SK-N-SH (cell line): ENCODE measurements around the gene SPINT3. TPM values are rescaled to one million over a fixed set of nuclear protein-coding genes. Genes with fewer than 3 reads are reported as not detected.

Experiments
- CTCF ChIA-PET: fragments of 300-600, 350-600 bp; formaldehyde crosslinking; extraction: SDS; loops from one replicate; lab custom pipeline; 2021; lab: Yijun Ruan, JAX
- POLR2A ChIA-PET: fragments of 350-600 bp; sonication (Branson Sonifier 250); formaldehyde crosslinking; extraction: SDS; loops from one replicate; lab custom pipeline; 2020; ENCODE audit warnings: antibody characterized with exemption, inconsistent platforms; lab: Yijun Ruan, JAX
- DNase-seq: peaks from one replicate; pipeline ENCODE4 v3.0.0; 2012
- H2AFZ ChIP-seq: fragments of 200-600 bp; sonication (generic); 2 replicates; pipeline ENCODE4 v1.8.1; 2016; ENCODE audit warnings: antibody characterized with exemption, mild to moderate bottlenecking, low read depth
- H3F3A ChIP-seq: fragments of 200-600 bp; sonication (generic); replicated peaks from 2 replicates; pipeline ENCODE3; 2016; ENCODE audit warnings: antibody characterized with exemption, mild to moderate bottlenecking; ENCODE audit not compliant: insufficient read depth
- H3K27ac ChIP-seq, 2 experiments: fragments of 200-500 bp in 1 of 2; fragments of 200-600 bp in 1 of 2; sonication (Bioruptor generic) in 1 of 2; sonication (generic), shearing (Covaris generic) in 1 of 2; 2 replicates each; pipeline versions ENCODE4 v1.5.1 to v1.6.1; 2014 to 2016; ENCODE audit warnings: low read depth in 2 of 2, inconsistent platforms in 1 of 2, low read length in 1 of 2, mild to moderate bottlenecking in 1 of 2, mixed read lengths in 1 of 2
- H3K27me3 ChIP-seq: fragments of 200-600 bp; sonication (generic), shearing (Covaris generic); 2 replicates; pipeline ENCODE4 v1.6.1; 2016; ENCODE audit warnings: mixed run types; ENCODE audit not compliant: insufficient read depth
- H3K36me3 ChIP-seq, 2 experiments: fragments of 200-500 bp in 1 of 2; fragments of 200-600 bp in 1 of 2; sonication (Bioruptor generic) in 1 of 2; sonication (generic) in 1 of 2; replicated peaks in 1 of 2; 2 replicates each; pipeline versions ENCODE3 to v1.5.1; 2014 to 2016; ENCODE audit warnings: low read length in 1 of 2, mild to moderate bottlenecking in 1 of 2; ENCODE audit not compliant: insufficient read depth in 2 of 2, control insufficient read depth in 1 of 2
- H3K4me1 ChIP-seq, 2 experiments: fragments of 200-500 bp in 1 of 2; fragments of 200-600 bp in 1 of 2; sonication (Bioruptor generic) in 1 of 2; sonication (generic), shearing (Covaris generic) in 1 of 2; 2 replicates each; pipeline versions ENCODE4 v1.5.1 to v1.6.1; 2014 to 2016; ENCODE audit warnings: low read depth in 1 of 2, low read length in 1 of 2, mixed run types in 1 of 2; ENCODE audit not compliant: insufficient read depth in 2 of 2, control insufficient read depth in 1 of 2
- H3K4me2 ChIP-seq: fragments of 200-600 bp; sonication (generic), shearing (Covaris generic); 2 replicates; pipeline ENCODE4 v1.6.1; 2017; ENCODE audit warnings: mixed run types
- H3K4me3 ChIP-seq, 2 experiments: fragments of 200-500 bp in 1 of 2; fragments of 200-600 bp in 1 of 2; sonication (Bioruptor generic) in 1 of 2; sonication (generic), shearing (Covaris generic) in 1 of 2; 2 replicates each; pipeline versions ENCODE4 v1.5.1 to v1.8.1; 2014 to 2016; ENCODE audit warnings: low read depth in 2 of 2, inconsistent platforms in 1 of 2, low read length in 1 of 2, mild to moderate bottlenecking in 1 of 2, mixed read lengths in 1 of 2, moderate library complexity in 1 of 2
- H3K79me2 ChIP-seq: fragments of 200-600 bp; sonication (generic); 2 replicates; pipeline ENCODE4 v1.8.1; 2017; ENCODE audit warnings: mild to moderate bottlenecking; ENCODE audit not compliant: insufficient read depth
- H3K9ac ChIP-seq: fragments of 200-600 bp; sonication (generic); 2 replicates; pipeline ENCODE4 v1.6.1; 2017; ENCODE audit warnings: mixed run types
- H3K9me2 ChIP-seq: fragments of 200-600 bp; sonication (generic); 2 replicates; pipeline ENCODE4 v1.6.1; 2017; ENCODE audit warnings: mixed run types
- H3K9me3 ChIP-seq: fragments of 200-600 bp; sonication (generic); 2 replicates; pipeline ENCODE4 v1.6.1; 2017; ENCODE audit warnings: mixed run types, mild to moderate bottlenecking, moderate library complexity
- H4K20me1 ChIP-seq: fragments of 200-600 bp; sonication (generic); 2 replicates; pipeline ENCODE4 v1.6.1; 2017; ENCODE audit warnings: mild to moderate bottlenecking, mixed run types; ENCODE audit not compliant: insufficient read depth
- CHD2 ChIP-seq: fragments of 150-350 bp; IDR thresholded peaks from 2 replicates; pipeline ENCODE4 v1.6.1; 2018; ENCODE audit warnings: low read length; ENCODE audit not compliant: partially characterized antibody
- ELF1 ChIP-seq: IDR thresholded peaks from 2 replicates; pipeline ENCODE4 v1.4.0; 2012
- EP300 ChIP-seq, 2 experiments: IDR thresholded peaks; 2 replicates each; pipeline versions ENCODE4 v1.4.0 to v1.6.1; 2012; ENCODE audit warnings: borderline replicate concordance in 1 of 2, low read depth in 1 of 2, low read length in 1 of 2
- EZH2phosphoT487 ChIP-seq: fragments of 200-600 bp; sonication (generic); IDR thresholded peaks from 2 replicates; pipeline ENCODE4 v1.6.1; 2017; ENCODE audit warnings: low read depth, mixed run types, mild to moderate bottlenecking, antibody characterized with exemption, moderate library complexity, borderline replicate concordance
- FOSL2 ChIP-seq: IDR thresholded peaks from 2 replicates; pipeline ENCODE4 v1.4.0; 2012; ENCODE audit warnings: low read depth, mild to moderate bottlenecking, moderate library complexity, borderline replicate concordance
- FOXJ3 ChIP-seq: sonication (generic); formaldehyde crosslinking; IDR thresholded peaks from 2 replicates; pipeline ENCODE4 v1.5.1; 2020; ENCODE audit warnings: mild to moderate bottlenecking, missing genetic modification reagents
- FOXM1 ChIP-seq: IDR thresholded peaks from 2 replicates; pipeline ENCODE4 v1.4.0; 2012; ENCODE audit warnings: low read depth, mild to moderate bottlenecking
- GABPA ChIP-seq: IDR thresholded peaks from 2 replicates; pipeline ENCODE4 v1.4.0; 2012; ENCODE audit warnings: low read depth, mild to moderate bottlenecking
- JUND ChIP-seq: IDR thresholded peaks from 2 replicates; pipeline ENCODE4 v1.4.0; 2012
- NFIC ChIP-seq: IDR thresholded peaks from 2 replicates; pipeline ENCODE4 v1.4.0; 2012; ENCODE audit warnings: borderline replicate concordance
- NRF1 ChIP-seq: IDR thresholded peaks from 2 replicates; pipeline ENCODE4 v1.6.1; 2012; ENCODE audit warnings: low read depth, mild to moderate bottlenecking, low read length
- RCOR1 ChIP-seq: fragments of 150-350 bp; IDR thresholded peaks from 2 replicates; pipeline ENCODE4 v1.6.1; 2017; ENCODE audit warnings: antibody characterized with exemption, low read length
- SMC3 ChIP-seq: IDR thresholded peaks from 2 replicates; pipeline ENCODE4 v1.6.1; 2012; ENCODE audit warnings: low read depth, low read length, improper control_type of control experiment
- TCF12 ChIP-seq: IDR thresholded peaks from 2 replicates; pipeline ENCODE4 v1.4.0; 2012
- TEAD4 ChIP-seq: IDR thresholded peaks from 2 replicates; pipeline ENCODE4 v1.4.0; 2012; ENCODE audit warnings: mild to moderate bottlenecking, borderline replicate concordance; ENCODE audit not compliant: insufficient read depth
- polyA plus RNA-seq, 3 experiments: library from polyadenylated mRNA; depleted of rRNA; stranded (reverse); fragments of >200 nt; gene quantifications; 2 replicates each; pipeline ENCODE4 v1.2.3, GENCODE V29; 2012
- TF ChIP-seq, protein P1 (sequence below): IDR thresholded peaks from 2 replicates; pipeline ENCODE4 v1.4.0; 2012; ENCODE audit warnings: low read depth, borderline replicate concordance
- TF ChIP-seq, protein P2 (sequence below): IDR thresholded peaks from 2 replicates; pipeline ENCODE4; 2012
- TF ChIP-seq, protein P3 (sequence below): fragments of 150-350 bp; IDR thresholded peaks from 2 replicates; pipeline ENCODE4 v1.6.1; 2017; ENCODE audit warnings: antibody characterized with exemption, low read length, low read depth, borderline replicate concordance
- TF ChIP-seq, protein P4 (sequence below): IDR thresholded peaks from 2 replicates; pipeline ENCODE4 v1.6.1; 2012; ENCODE audit warnings: mild to moderate bottlenecking, low read depth, low read length, moderate library complexity
- TF ChIP-seq, protein P5 (sequence below): fragments of 150-350 bp; IDR thresholded peaks from 2 replicates; pipeline ENCODE4 v1.6.1; 2016; ENCODE audit warnings: mild to moderate bottlenecking, low read depth, low read length
- TF ChIP-seq, protein P6 (sequence below): fragments of 200-600 bp; sonication (generic); IDR thresholded peaks from 2 replicates; pipeline ENCODE4 v1.6.1; 2017; ENCODE audit warnings: antibody characterized with exemption, mild to moderate bottlenecking, moderate library complexity

Gene SPINT3
- polyA plus RNA-seq, 1 of the 3 experiments (the other 2 are of a cell fraction) = not detected

DNA sequence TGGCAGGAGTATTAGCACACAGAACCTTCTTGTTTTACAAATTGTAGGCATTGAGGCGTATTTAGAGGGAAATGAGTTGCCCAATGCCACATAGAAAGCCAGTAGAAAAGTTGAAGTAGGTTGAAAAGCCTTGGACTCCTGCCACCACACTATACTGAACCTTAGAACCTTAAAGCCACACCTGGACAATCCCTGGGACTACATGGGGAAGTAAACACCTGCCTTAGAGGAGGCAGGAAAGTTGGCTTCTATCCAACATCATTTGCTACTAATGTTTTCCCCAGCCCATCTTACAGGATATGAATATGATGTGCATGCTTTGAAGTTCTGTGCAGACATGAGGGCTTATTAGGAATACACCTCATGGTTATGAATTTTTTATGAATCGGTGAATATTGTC is 37.0 kb upstream of the SPINT3 start (continued):
- TF ChIP-seq RCOR1 (no peak), JUND (no peak)

DNA sequence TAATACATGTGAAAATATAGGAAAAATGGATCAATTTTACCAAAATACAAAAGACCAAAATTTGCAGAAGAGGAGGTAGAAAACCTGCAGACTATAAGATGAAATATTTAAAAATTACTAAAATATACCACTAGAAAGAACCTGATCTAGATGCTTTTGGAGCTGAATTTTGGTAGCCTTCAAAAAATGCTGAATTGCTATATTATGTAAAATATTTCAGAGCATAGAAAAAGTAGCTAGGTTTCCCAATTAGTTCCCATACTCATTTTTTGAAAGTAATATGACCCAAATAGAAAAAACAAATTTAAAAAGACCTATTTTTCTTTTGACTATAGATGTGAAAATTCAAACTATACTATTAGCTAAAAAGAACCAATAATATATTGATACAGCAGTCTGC is 35.3 kb upstream of the SPINT3 start:
- Histone ChIP-seq H3K9me2 (no peaks in the 10 kb centered on the region), H3K9me3 (no peaks in the 10 kb centered on the region), H3K27me3 (peaks cover 13% of the 10 kb centered on the region; the same call in 1 of the 2 replicates), H3K4me1 (no peaks in the 10 kb centered on the region), H3K4me2 (no peak overlapping the region), H2AFZ (no peak overlapping the region), H3K79me2 (no peaks in the 10 kb centered on the region), H3F3A (no peaks in the 10 kb centered on the region), H3K36me3 (no peaks in the 10 kb centered on the region), H3K27ac (no peak overlapping the region), H3K4me3 (no peak overlapping the region), H3K9ac (no peak overlapping the region), H4K20me1 (no peaks in the 10 kb centered on the region)
- DNase-seq = no peak
- POLR2A ChIA-PET = no interaction called here
- CTCF ChIA-PET = no interaction called here
- TF ChIP-seq NFIC (no peak), TEAD4 (no peak), GABPA (no peak), FOXJ3 (CRISPR knock-in tag) (no peak), TCF12 (no peak), SMC3 (no peak), EZH2phosphoT487 (no peak), ELF1 (no peak), CHD2 (no peak), NRF1 (no peak), FOSL2 (no peak), EP300 (IDR thresholded peaks at IDR 0.05; ENCODE audit: borderline replicate concordance in 1 of 2, low read depth in 1 of 2, low read length in 1 of 2) (no peak), FOXM1 (no peak)
- TF ChIP-seq, protein P1, sequence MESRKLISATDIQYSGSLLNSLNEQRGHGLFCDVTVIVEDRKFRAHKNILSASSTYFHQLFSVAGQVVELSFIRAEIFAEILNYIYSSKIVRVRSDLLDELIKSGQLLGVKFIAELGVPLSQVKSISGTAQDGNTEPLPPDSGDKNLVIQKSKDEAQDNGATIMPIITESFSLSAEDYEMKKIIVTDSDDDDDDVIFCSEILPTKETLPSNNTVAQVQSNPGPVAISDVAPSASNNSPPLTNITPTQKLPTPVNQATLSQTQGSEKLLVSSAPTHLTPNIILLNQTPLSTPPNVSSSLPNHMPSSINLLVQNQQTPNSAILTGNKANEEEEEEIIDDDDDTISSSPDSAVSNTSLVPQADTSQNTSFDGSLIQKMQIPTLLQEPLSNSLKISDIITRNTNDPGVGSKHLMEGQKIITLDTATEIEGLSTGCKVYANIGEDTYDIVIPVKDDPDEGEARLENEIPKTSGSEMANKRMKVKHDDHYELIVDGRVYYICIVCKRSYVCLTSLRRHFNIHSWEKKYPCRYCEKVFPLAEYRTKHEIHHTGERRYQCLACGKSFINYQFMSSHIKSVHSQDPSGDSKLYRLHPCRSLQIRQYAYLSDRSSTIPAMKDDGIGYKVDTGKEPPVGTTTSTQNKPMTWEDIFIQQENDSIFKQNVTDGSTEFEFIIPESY = no peak
- TF ChIP-seq, protein P2, sequence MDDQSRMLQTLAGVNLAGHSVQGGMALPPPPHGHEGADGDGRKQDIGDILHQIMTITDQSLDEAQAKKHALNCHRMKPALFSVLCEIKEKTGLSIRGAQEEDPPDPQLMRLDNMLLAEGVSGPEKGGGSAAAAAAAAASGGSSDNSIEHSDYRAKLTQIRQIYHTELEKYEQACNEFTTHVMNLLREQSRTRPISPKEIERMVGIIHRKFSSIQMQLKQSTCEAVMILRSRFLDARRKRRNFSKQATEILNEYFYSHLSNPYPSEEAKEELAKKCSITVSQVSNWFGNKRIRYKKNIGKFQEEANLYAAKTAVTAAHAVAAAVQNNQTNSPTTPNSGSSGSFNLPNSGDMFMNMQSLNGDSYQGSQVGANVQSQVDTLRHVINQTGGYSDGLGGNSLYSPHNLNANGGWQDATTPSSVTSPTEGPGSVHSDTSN = no peak
- TF ChIP-seq, protein P3, sequence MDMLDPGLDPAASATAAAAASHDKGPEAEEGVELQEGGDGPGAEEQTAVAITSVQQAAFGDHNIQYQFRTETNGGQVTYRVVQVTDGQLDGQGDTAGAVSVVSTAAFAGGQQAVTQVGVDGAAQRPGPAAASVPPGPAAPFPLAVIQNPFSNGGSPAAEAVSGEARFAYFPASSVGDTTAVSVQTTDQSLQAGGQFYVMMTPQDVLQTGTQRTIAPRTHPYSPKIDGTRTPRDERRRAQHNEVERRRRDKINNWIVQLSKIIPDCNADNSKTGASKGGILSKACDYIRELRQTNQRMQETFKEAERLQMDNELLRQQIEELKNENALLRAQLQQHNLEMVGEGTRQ = no peak
- TF ChIP-seq, protein P4, sequence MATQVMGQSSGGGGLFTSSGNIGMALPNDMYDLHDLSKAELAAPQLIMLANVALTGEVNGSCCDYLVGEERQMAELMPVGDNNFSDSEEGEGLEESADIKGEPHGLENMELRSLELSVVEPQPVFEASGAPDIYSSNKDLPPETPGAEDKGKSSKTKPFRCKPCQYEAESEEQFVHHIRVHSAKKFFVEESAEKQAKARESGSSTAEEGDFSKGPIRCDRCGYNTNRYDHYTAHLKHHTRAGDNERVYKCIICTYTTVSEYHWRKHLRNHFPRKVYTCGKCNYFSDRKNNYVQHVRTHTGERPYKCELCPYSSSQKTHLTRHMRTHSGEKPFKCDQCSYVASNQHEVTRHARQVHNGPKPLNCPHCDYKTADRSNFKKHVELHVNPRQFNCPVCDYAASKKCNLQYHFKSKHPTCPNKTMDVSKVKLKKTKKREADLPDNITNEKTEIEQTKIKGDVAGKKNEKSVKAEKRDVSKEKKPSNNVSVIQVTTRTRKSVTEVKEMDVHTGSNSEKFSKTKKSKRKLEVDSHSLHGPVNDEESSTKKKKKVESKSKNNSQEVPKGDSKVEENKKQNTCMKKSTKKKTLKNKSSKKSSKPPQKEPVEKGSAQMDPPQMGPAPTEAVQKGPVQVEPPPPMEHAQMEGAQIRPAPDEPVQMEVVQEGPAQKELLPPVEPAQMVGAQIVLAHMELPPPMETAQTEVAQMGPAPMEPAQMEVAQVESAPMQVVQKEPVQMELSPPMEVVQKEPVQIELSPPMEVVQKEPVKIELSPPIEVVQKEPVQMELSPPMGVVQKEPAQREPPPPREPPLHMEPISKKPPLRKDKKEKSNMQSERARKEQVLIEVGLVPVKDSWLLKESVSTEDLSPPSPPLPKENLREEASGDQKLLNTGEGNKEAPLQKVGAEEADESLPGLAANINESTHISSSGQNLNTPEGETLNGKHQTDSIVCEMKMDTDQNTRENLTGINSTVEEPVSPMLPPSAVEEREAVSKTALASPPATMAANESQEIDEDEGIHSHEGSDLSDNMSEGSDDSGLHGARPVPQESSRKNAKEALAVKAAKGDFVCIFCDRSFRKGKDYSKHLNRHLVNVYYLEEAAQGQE = no peak
- TF ChIP-seq, protein P5, sequence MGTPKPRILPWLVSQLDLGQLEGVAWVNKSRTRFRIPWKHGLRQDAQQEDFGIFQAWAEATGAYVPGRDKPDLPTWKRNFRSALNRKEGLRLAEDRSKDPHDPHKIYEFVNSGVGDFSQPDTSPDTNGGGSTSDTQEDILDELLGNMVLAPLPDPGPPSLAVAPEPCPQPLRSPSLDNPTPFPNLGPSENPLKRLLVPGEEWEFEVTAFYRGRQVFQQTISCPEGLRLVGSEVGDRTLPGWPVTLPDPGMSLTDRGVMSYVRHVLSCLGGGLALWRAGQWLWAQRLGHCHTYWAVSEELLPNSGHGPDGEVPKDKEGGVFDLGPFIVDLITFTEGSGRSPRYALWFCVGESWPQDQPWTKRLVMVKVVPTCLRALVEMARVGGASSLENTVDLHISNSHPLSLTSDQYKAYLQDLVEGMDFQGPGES = no peak
- TF ChIP-seq, protein P6, sequence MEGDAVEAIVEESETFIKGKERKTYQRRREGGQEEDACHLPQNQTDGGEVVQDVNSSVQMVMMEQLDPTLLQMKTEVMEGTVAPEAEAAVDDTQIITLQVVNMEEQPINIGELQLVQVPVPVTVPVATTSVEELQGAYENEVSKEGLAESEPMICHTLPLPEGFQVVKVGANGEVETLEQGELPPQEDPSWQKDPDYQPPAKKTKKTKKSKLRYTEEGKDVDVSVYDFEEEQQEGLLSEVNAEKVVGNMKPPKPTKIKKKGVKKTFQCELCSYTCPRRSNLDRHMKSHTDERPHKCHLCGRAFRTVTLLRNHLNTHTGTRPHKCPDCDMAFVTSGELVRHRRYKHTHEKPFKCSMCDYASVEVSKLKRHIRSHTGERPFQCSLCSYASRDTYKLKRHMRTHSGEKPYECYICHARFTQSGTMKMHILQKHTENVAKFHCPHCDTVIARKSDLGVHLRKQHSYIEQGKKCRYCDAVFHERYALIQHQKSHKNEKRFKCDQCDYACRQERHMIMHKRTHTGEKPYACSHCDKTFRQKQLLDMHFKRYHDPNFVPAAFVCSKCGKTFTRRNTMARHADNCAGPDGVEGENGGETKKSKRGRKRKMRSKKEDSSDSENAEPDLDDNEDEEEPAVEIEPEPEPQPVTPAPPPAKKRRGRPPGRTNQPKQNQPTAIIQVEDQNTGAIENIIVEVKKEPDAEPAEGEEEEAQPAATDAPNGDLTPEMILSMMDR = no peak
